HL-60 (cell line): Measurements from ENCODE around the gene ERGIC1.

ENCODE experiments used
- DNase-seq, 2 experiments: peaks; one replicate each; pipeline ENCODE4 v3.0.0-alpha.2; 2010 to 2020; ENCODE audit warnings: low read depth in 1 of 2, low spot score in 1 of 2
- H3K27ac ChIP-seq: fragments of 250-450 bp; sonication (Bioruptor Pico); replicated peaks from 2 replicates; pipeline ENCODE4 v1.5.1; 2020; ENCODE audit warnings: mild to moderate bottlenecking, moderate library complexity
- H3K27me3 ChIP-seq: fragments of 250-450 bp; sonication (Bioruptor Pico); 2 replicates; pipeline ENCODE4 v1.5.1; 2021; ENCODE audit warnings: mild to moderate bottlenecking, moderate library complexity; ENCODE audit not compliant: insufficient read depth, poor library complexity, severe bottlenecking
- H3K4me3 ChIP-seq: replicated peaks from 2 replicates; pipeline ENCODE4 v1.5.1; 2011; ENCODE audit warnings: mild to moderate bottlenecking, control low read depth, low read length; ENCODE audit not compliant: insufficient read depth
- GABPA ChIP-seq: IDR thresholded peaks from 2 replicates; pipeline ENCODE4 v1.6.1; 2012; ENCODE audit warnings: low read depth
- POLR2AphosphoS5 ChIP-seq: IDR thresholded peaks from 2 replicates; pipeline ENCODE4 v1.6.1; 2012; ENCODE audit warnings: low read depth
- SPI1 ChIP-seq: IDR thresholded peaks from 2 replicates; pipeline ENCODE4 v1.6.1; 2012; ENCODE audit warnings: low read depth, mild to moderate bottlenecking, borderline replicate concordance
- TF ChIP-seq, protein P1 (sequence below): IDR thresholded peaks from one replicate; pipeline ENCODE4 v1.5.1; 2011; ENCODE audit warnings: low read length, control low read depth, inconsistent platforms; ENCODE audit not compliant: insufficient read depth
- TF ChIP-seq, protein P2 (sequence below): IDR thresholded peaks from 2 replicates; pipeline ENCODE4 v1.6.1; 2012; ENCODE audit warnings: low read depth; ENCODE audit not compliant: insufficient replicate concordance

ERGIC1 gene

DNA sequence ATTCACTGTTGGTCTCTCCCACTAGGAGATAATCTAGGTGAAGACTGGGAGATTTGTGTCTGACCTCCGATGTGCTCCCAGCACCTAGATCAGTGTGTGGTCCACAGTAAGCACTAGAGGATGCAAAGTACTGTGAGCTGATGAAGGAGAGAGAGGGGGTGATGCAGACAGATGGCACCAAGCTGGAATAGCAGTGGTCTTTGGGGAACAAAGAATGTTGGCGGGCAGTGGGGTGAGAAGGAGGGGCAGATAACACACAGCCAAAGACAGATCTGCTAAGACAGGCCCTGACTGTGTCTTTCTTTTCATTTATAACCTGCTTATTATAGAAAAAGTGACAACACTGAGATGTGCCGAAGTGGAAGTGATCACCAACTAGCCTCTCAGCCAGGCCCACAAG lies 37.5 kb downstream of the ERGIC1 start:
- TF ChIP-seq GABPA (no peak), SPI1 (no peak), POLR2AphosphoS5 (no peak)
- TF ChIP-seq, protein P1, sequence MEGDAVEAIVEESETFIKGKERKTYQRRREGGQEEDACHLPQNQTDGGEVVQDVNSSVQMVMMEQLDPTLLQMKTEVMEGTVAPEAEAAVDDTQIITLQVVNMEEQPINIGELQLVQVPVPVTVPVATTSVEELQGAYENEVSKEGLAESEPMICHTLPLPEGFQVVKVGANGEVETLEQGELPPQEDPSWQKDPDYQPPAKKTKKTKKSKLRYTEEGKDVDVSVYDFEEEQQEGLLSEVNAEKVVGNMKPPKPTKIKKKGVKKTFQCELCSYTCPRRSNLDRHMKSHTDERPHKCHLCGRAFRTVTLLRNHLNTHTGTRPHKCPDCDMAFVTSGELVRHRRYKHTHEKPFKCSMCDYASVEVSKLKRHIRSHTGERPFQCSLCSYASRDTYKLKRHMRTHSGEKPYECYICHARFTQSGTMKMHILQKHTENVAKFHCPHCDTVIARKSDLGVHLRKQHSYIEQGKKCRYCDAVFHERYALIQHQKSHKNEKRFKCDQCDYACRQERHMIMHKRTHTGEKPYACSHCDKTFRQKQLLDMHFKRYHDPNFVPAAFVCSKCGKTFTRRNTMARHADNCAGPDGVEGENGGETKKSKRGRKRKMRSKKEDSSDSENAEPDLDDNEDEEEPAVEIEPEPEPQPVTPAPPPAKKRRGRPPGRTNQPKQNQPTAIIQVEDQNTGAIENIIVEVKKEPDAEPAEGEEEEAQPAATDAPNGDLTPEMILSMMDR: no peak
- TF ChIP-seq, protein P2, sequence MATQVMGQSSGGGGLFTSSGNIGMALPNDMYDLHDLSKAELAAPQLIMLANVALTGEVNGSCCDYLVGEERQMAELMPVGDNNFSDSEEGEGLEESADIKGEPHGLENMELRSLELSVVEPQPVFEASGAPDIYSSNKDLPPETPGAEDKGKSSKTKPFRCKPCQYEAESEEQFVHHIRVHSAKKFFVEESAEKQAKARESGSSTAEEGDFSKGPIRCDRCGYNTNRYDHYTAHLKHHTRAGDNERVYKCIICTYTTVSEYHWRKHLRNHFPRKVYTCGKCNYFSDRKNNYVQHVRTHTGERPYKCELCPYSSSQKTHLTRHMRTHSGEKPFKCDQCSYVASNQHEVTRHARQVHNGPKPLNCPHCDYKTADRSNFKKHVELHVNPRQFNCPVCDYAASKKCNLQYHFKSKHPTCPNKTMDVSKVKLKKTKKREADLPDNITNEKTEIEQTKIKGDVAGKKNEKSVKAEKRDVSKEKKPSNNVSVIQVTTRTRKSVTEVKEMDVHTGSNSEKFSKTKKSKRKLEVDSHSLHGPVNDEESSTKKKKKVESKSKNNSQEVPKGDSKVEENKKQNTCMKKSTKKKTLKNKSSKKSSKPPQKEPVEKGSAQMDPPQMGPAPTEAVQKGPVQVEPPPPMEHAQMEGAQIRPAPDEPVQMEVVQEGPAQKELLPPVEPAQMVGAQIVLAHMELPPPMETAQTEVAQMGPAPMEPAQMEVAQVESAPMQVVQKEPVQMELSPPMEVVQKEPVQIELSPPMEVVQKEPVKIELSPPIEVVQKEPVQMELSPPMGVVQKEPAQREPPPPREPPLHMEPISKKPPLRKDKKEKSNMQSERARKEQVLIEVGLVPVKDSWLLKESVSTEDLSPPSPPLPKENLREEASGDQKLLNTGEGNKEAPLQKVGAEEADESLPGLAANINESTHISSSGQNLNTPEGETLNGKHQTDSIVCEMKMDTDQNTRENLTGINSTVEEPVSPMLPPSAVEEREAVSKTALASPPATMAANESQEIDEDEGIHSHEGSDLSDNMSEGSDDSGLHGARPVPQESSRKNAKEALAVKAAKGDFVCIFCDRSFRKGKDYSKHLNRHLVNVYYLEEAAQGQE: no peak
- DNase-seq: no peak
- H3K4me3 ChIP-seq: no peak overlapping the region
- no peak overlapping the region for H3K27ac ChIP-seq
- H3K27me3 ChIP-seq: no peaks in the 10 kb centered on the region

GRCh38 chr5:172871982-172872381 lies 37.9 kb downstream of the ERGIC1 start:
- DNase-seq: no peak
- Histone ChIP-seq H3K27me3 (no peaks in the 10 kb centered on the region), H3K4me3 (no peak overlapping the region), H3K27ac (no peak overlapping the region)
- TF ChIP-seq GABPA: no peak
- TF ChIP-seq, protein P1: no peak
- no peak for TF ChIP-seq POLR2AphosphoS5
- no peak for TF ChIP-seq SPI1
- TF ChIP-seq, protein P2: no peak

- H3K4me3 ChIP-seq: no peak overlapping the region
- H3K27ac ChIP-seq: no peak overlapping the region
These were observed 39.0 kb downstream of the ERGIC1 start for GRCh38 chr5:172872997-172873491.

More at GRCh38 chr5:172872997-172873491, 39.0 kb downstream of the ERGIC1 start:
- TF ChIP-seq GABPA (no peak), POLR2AphosphoS5 (no peak), SPI1 (no peak)
- TF ChIP-seq, protein P2: no peak
- TF ChIP-seq, protein P1: no peak
- no peaks in the 10 kb centered on the region for H3K27me3 ChIP-seq
- no peak for DNase-seq
